T-helper 1 cell (primary cell): Measurements from ENCODE around the gene PBOV1.

ENCODE experiments used
- DNase-seq, 5 donors: peaks; one replicate each; pipeline ENCODE4 v3.0.0-alpha.2; 2012 to 2020

PBOV1 gene

DNA sequence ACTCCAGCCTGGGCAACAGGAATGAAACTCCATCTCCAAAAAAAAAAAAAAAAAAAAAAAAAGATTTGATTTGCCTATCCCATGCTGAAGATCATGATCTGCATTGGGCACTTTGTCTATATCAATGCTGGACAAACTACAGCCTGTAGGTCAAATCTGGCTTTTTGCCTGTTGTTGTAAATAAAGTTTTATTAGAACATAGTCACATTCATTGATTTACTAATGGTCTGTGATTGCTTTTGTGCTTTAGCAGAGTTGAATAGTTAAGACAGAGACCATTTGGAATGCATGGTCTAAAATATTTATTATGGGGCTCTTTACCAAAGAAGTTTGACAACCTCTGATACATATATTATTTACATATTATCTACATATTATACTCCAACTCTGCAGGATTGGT lies 14.0 kb downstream of the PBOV1 start:
- DNase-seq = no peak

DNA sequence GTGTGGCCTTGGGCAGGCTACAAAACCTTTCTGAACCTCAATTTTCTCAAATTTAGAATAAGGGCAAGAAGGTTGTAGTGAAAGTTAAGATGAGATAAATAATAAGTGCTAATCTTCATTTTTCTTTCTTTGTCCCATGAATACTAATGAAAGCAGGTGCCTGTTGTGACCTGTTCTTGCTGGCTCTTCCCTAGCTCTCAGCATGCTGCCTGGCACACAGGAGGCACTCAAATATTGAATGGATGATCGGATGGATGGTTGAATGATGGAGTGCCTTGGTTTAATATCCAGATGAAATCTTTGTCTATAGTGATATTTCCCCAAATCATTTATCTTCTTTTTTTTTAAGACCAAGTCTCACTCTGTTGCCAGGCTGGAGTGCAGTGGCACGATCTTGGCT lies 15.0 kb downstream of the PBOV1 start:
- no peak for DNase-seq

- no peak for DNase-seq
Measured at GRCh38 chr6:138201836-138202235, 16.5 kb downstream of the PBOV1 start.

DNA sequence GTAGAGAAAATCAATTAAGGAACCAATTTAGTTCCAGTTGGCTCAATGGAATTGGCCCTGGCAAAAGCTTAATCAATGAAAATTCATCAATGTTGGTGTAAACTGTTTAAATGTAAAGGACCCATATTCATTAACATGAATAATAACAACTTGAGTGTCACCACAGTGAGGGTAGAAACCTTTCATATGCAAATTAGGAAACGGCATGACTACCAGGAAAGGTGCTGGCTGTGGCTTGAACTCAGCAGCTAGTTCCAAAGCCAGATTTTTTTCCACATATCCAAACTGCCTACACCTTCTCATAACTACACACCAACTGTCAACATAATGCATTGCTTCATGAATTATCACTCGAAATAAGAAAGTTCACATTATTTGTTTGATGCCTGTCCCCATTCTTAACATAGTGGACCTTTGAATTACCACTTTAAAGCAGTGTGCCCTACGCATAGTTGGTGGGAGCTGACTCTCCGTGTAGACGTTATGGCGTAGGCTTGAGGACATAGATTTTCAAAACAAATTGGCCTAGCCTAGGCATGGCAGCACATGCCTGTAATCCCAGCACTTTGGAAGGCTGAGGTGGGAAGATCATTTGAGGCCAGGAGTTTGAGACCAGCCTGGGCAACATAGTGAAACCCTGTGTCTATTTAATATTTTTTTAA lies 19.7 kb downstream of the PBOV1 start:
- no peak for DNase-seq

DNA sequence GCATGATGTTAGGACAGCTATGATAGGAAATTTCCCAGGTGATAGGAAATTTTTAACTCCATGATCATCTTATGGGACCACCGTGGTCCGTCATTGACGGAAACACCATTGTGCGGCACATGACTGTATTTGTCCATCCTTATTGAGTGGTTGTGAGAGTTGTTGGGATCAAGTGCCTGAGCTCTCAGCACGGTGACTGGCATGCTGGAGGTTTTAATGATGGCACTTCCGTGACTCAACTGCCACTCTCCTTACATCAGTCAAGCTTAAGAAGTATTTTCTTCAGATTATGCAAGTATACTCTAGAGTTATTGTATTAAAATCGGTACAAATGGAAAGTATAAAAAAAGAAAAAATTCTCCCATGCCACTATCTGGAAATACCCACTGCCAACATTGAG lies 20.7 kb downstream of the PBOV1 start:
- no peak for DNase-seq

DNA sequence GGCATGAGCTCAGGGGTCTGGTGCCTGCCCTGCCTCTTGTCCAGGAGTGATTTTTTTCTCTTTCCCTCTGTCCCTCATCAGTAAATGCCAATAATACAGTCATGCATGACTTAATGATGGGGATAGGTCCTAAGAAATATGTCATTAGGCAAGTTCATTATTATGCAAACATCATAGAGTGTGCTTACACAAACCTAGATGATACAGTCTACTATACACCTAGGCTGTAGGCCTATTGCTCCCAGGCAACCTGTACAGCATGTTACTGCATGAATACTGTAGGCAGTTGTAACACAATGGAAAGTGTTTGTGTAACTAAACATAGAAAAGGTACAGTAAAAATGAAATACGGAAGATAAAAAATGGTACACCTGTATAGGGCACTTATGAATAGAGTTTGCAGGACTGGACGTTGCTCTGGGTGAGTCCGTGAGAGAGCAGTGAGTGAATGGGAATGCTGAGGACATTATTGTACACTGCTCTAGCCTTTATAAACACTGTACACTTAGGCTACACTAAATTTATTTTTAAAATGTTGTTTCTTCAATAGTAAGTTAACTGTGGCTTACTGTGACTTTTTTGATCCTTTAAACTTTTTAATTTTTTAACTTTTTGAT lies 22.1 kb downstream of the PBOV1 start:
- DNase-seq = no peak

DNA sequence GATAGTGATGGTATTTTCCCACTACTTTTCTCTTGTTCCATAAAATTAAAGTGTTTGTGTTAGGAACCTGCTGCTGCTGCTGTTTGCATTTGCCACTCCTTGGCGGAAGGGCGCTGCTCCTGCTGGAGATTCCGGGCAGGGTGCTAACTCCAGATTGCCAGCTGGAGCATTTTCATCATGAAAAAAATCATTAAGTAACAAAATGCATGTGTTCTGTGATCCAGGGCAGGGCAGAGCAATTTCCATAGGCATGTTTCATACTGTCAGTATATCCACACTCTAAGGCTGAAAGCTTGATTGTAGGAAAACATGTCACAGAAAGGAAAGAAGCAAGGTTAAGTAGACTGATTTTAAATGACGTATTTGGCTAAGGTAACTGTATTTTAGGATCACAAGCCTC lies 24.0 kb downstream of the PBOV1 start:
- DNase-seq = no peak

DNA sequence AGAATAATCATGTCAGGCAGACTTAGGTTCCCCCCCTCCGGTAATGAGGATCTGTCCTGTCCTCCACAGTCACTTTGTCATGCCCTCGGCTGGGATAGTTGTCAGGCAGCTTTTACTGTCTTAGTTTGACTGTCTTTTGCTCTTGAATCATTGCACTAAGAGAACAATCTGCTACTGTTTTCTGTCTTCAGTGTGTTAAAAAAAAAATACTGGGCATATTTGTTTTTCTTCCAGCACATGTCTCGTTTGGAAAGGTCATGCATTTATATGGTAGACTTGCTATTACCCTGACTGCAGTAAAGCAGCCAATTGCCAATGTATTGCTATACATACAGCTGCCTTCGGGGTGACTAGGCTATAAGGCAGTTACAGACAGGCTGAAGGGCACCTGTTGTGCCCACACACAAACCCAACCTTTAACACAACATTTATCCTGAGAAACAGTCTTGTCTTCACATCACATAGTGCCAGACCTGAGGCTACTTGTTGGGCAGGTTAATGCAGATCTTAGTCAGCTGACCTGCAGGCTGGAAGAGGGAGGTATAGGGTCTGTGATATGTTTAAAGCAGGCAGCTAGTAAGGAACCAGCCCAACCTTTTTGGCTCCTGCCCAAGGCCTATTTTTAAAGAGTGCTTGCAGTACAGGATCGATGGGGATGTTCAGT lies 29.9 kb downstream of the PBOV1 start:
- no peak for DNase-seq

DNA sequence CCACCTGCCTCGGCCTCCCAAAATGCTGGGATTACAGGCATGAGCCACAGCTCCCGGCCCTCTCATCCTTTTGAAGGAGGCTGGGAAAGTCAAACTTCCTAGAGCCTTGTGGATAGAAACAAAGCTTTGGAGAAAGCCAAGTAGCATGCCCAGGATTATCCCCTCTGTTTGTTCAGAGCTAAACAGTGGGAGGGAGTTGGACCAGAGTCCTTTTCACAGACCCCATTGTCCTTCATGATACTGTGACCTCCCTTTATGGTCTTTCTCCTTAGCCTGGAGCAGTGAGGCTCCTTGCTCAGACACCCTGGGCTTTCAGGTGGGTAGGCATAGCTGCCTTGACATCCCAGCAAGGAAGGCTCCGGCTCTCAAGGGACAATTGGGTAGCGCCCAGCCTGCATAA lies 31.1 kb downstream of the PBOV1 start:
- DNase-seq = no peak

DNA sequence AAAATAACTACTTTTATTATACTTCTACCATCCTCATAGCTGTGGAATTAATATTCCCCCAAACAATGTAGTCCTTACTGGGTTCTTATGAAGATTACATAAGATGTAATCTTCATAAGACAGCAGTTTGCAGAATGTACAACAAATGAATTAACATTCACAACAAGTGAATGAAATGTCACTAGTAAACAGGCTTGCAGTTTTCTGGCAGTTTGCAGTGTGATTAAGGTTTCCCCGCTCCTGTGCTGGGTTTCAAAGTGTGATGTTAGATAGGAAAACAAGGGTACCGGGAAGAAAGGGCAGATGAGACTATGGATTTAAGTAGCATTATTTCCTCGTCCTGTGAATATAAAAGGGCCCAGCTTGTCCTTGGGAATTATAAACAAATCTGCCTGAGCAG lies 34.1 kb downstream of the PBOV1 start:
- no peak for DNase-seq

- no peak for DNase-seq
Measured at GRCh38 chr6:138183790-138184134, 34.5 kb downstream of the PBOV1 start.

DNA sequence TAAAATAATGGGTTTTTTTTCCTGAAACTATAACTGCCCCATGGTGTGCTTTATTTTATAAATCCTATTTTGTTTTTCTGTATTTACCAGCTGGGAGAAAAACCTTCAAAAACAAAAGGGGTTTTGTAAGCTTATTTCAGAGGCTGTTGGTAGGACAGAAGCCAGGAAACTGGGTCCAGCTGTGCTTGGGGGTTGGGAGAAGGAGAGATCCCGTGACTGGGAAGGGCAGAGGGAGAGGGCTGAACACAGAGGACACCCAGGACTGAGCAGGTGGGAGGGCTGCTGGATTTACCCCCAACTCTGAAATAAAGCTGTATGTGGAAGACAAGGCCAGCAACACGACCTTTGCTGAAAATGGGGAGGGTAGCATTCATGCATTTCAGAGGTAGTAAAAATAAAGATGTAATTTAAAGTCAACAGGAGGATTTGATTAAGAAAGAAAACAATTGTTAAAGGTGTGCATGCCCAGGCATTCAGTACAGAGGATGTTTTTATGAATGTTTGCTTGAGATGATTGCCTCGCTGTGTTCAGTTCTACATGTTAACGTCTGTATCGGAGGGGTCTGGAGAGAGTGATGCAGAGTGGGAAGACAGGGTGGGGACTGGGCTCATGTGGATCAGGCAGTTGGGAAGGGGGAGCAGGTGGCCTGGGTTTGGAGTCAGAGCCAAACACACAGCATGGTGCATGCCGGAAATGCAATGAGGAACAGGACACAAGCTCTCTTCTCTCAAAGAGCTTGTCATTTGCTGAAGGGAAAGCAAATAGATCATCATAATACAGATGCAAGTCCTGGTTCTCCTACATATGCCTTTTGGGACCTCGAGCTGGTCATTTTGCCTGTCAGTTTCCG lies 35.1 kb downstream of the PBOV1 start:
- no peak for DNase-seq

- DNase-seq = no peak
Measured at GRCh38 chr6:138176652-138177232, 41.5 kb downstream of the PBOV1 start.

- DNase-seq = no peak
Measured at GRCh38 chr6:138175596-138175995, 42.7 kb downstream of the PBOV1 start.
